GM12892 (cell line): ENCODE data around the gene PEX11G.

Experiments used
- POLR2A ChIP-seq: IDR thresholded peaks from 2 replicates; pipeline ENCODE4 v1.6.1; 2011; ENCODE audit warnings: low read depth, low read length, control low read depth
- POLR2AphosphoS5 ChIP-seq: IDR thresholded peaks from 2 replicates; pipeline ENCODE4 v1.6.1; 2011; ENCODE audit warnings: low read depth, low read length, control low read depth
- TAF1 ChIP-seq: IDR thresholded peaks from 2 replicates; pipeline ENCODE4 v1.6.1; 2011; ENCODE audit warnings: low read depth, mild to moderate bottlenecking, control low read depth, low read length, borderline replicate concordance

GRCh38 chr19:7516333-7516732 lies 27.5 kb upstream of the PEX11G start:
- TF ChIP-seq POLR2A (no peak), TAF1 (no peak), POLR2AphosphoS5 (no peak)
